ENCODE results near the gene KMO.

KMO gene

GRCh38 chr1:241641773-241642592 is 109.8 kb downstream of the KMO start:
- Histone ChIP-seq H3K9me3 (ENCODE audit: low read length) (no peaks in the 10 kb centered on the region), H3K4me1 (ENCODE audit: insufficient read depth, low read length) (peaks cover 11% of the 10 kb centered on the region), H3K4me3 (ENCODE audit: low read length) (no peak overlapping the region), H2AFZ (ENCODE audit: low read depth, low read length) (no peak overlapping the region), H3K27me3 (ENCODE audit: insufficient read depth, low read length) (no peaks in the 10 kb centered on the region), H3K36me3 (ENCODE audit: insufficient read depth, low read length) (peaks cover 4% of the 10 kb centered on the region)

- Histone ChIP-seq H3K9me3 (ENCODE audit: low read length) (no peaks in the 10 kb centered on the region), H3K27me3 (ENCODE audit: insufficient read depth, low read length) (no peaks in the 10 kb centered on the region), H3K4me3 (ENCODE audit: low read length) (no peak overlapping the region), H3K4me1 (ENCODE audit: insufficient read depth, low read length) (peaks cover 8% of the 10 kb centered on the region), H3K36me3 (ENCODE audit: insufficient read depth, low read length) (no peaks in the 10 kb centered on the region), H2AFZ (ENCODE audit: low read depth, low read length) (no peak overlapping the region)
Measured at GRCh38 chr1:241642593-241642944, 110.4 kb downstream of the KMO start.

DNA sequence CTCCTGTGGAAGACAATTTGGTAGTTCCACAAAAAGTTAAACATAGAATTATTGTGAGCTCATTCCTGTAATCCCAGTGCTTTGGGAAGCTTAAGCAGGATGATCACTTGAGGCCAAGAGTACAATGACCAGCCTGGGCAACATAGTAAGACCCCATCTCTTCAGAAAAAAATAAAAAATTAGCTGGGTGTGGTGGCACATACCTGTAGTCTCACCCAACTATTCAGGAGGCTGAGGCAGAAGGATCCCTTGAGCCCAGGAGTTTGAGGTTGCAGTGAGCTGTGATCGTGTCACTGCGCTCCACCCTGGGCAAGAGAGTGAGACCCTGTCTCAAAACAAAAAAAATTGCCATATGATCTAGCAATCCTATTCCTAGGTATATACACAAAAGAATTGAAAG is 112.1 kb downstream of the KMO start:
- H2AFZ ChIP-seq (ENCODE audit: low read depth, low read length) = no peak overlapping the region
- no peaks in the 10 kb centered on the region for H3K27me3 ChIP-seq (ENCODE audit: insufficient read depth, low read length)
- H3K36me3 ChIP-seq (ENCODE audit: insufficient read depth, low read length) = no peaks in the 10 kb centered on the region
- H3K9me3 ChIP-seq (ENCODE audit: low read length) = no peaks in the 10 kb centered on the region
- H3K4me1 ChIP-seq (ENCODE audit: insufficient read depth, low read length) = no peaks in the 10 kb centered on the region
- no peak overlapping the region for H3K4me3 ChIP-seq (ENCODE audit: low read length)

GRCh38 chr1:241645199-241645598 is 113.0 kb downstream of the KMO start:
- no peaks in the 10 kb centered on the region for H3K9me3 ChIP-seq (ENCODE audit: low read length)
- no peaks in the 10 kb centered on the region for H3K36me3 ChIP-seq (ENCODE audit: insufficient read depth, low read length)
- H3K27me3 ChIP-seq (ENCODE audit: insufficient read depth, low read length) = peaks cover under 1% of the 10 kb centered on the region

More at GRCh38 chr1:241645199-241645598, 113.0 kb downstream of the KMO start:
- Histone ChIP-seq H3K4me3 (ENCODE audit: low read length) (no peak overlapping the region), H3K4me1 (ENCODE audit: insufficient read depth, low read length) (no peaks in the 10 kb centered on the region), H2AFZ (ENCODE audit: low read depth, low read length) (no peak overlapping the region)
